GM12891 (cell line): ENCODE data around the gene NPR1.
A peak's percentile ranks its signal among the peaks of the same experiment; 100 is the strongest.

Experiments used
- PAX5 ChIP-seq: IDR thresholded peaks from 2 replicates; pipeline ENCODE4 v1.6.1; 2011; ENCODE audit warnings: low read length, moderate library complexity, mild to moderate bottlenecking; ENCODE audit not compliant: insufficient read depth, severe bottlenecking
- POLR2AphosphoS5 ChIP-seq: IDR thresholded peaks from 2 replicates; pipeline ENCODE4 v1.6.1; 2011; ENCODE audit warnings: low read depth, low read length, control low read depth

- TF ChIP-seq PAX5 (no peak), POLR2AphosphoS5 (peak; percentile 97)
These were observed 44.5 kb upstream of the NPR1 start, which contains the start of gene CHTOP for GRCh38 chr1:153633754-153634665.
